CD14-positive monocyte (primary cell): ENCODE results near the gene LRRD1. TPM values are rescaled to one million over a fixed set of nuclear protein-coding genes. Genes with fewer than 3 reads are reported as not detected.

Experiments
- DNase-seq, 3 donors: peaks; one replicate each; pipeline ENCODE4 v3.0.0-alpha.2; 2011 to 2022
- H2AFZ ChIP-seq: 2 replicates; pipeline ENCODE4 v1.6.0; 2012; ENCODE audit warnings: mild to moderate bottlenecking, low read depth, low read length, inconsistent platforms; ENCODE audit not compliant: insufficient read depth, poor library complexity, severe bottlenecking
- H3K27ac ChIP-seq, 2 donors: 1 replicate in 1 of 2; 2 replicates in 1 of 2; pipeline ENCODE4 v1.5.1; 2012 to 2013; ENCODE audit warnings: low read length in 2 of 2, control low read depth in 1 of 2, inconsistent platforms in 1 of 2, low read depth in 1 of 2, mild to moderate bottlenecking in 1 of 2
- H3K27me3 ChIP-seq, 2 donors: one replicate each; pipeline versions ENCODE4 v1.6.0 to v1.6.1; 2011 to 2013; ENCODE audit warnings: low read length in 2 of 2; ENCODE audit not compliant: control insufficient read depth in 2 of 2, insufficient read depth in 2 of 2
- H3K36me3 ChIP-seq, 2 donors: replicated peaks in 1 of 2; 1 replicate in 1 of 2; 2 replicates in 1 of 2; pipeline versions ENCODE4 v1.5.1 to v1.6.1; 2012 to 2013; ENCODE audit warnings: low read length in 2 of 2, control low read depth in 1 of 2, inconsistent platforms in 1 of 2, mild to moderate bottlenecking in 1 of 2; ENCODE audit not compliant: insufficient read depth in 2 of 2, control insufficient read depth in 1 of 2
- H3K4me1 ChIP-seq, 2 donors: 1 replicate in 1 of 2; 2 replicates in 1 of 2; pipeline versions ENCODE4 v1.5.1 to v1.6.1; 2012 to 2013; ENCODE audit warnings: low read length in 2 of 2, control low read depth in 1 of 2, inconsistent platforms in 1 of 2, mild to moderate bottlenecking in 1 of 2, moderate library complexity in 1 of 2; ENCODE audit not compliant: insufficient read depth in 2 of 2, control insufficient read depth in 1 of 2
- H3K4me2 ChIP-seq: replicated peaks from 2 replicates; pipeline ENCODE3; 2012; ENCODE audit warnings: low read length, moderate library complexity, mild to moderate bottlenecking; ENCODE audit not compliant: poor library complexity, severe bottlenecking; ENCODE audit errors: extremely low read depth
- H3K4me3 ChIP-seq, 3 experiments: fragments of 200-600 bp in 1 of 3; sonication (generic) in 1 of 3; replicated peaks in 1 of 3; 1 replicate in 2 of 3; 2 replicates in 1 of 3; pipeline ENCODE4 v1.5.1; 2011 to 2013; ENCODE audit warnings: low read length in 3 of 3, mild to moderate bottlenecking in 3 of 3, control low read depth in 2 of 3, low read depth in 2 of 3, inconsistent platforms in 1 of 3, moderate library complexity in 1 of 3
- H3K79me2 ChIP-seq: 2 replicates; pipeline ENCODE4 v1.6.0; 2012; ENCODE audit warnings: mild to moderate bottlenecking, control low read depth, inconsistent platforms, low read length, moderate library complexity; ENCODE audit not compliant: insufficient read depth
- H3K9ac ChIP-seq: 2 replicates; pipeline ENCODE4 v1.6.0; 2017; ENCODE audit warnings: low read length, mild to moderate bottlenecking; ENCODE audit not compliant: insufficient read depth, poor library complexity, severe bottlenecking
- H3K9me3 ChIP-seq, 2 donors: replicated peaks in 1 of 2; 1 replicate in 1 of 2; 2 replicates in 1 of 2; pipeline versions ENCODE4 v1.5.1 to v1.6.1; 2012 to 2013; ENCODE audit warnings: low read length in 2 of 2, control low read depth in 1 of 2; ENCODE audit not compliant: control insufficient read depth in 1 of 2, insufficient read depth in 1 of 2
- H4K20me1 ChIP-seq: 2 replicates; pipeline ENCODE4 v1.6.0; 2012; ENCODE audit warnings: mild to moderate bottlenecking, low read length, control low read depth, moderate library complexity; ENCODE audit not compliant: insufficient read depth
- H3K27ac Mint-ChIP-seq, 7 donors: one replicate each; pipeline ENCODE4 v1.8.0; 2020; ENCODE audit warnings: mild to moderate bottlenecking in 7 of 7, mixed read lengths in 7 of 7, moderate library complexity in 6 of 7, inconsistent platforms in 2 of 7
- H3K27me3 Mint-ChIP-seq, 3 donors: one replicate each; pipeline ENCODE4 v1.8.0; 2021 to 2022; ENCODE audit warnings: low read depth in 3 of 3, mild to moderate bottlenecking in 3 of 3, mixed read lengths in 3 of 3, moderate library complexity in 3 of 3, inconsistent platforms in 1 of 3
- H3K36me3 Mint-ChIP-seq, 2 donors: one replicate each; pipeline ENCODE4 v1.8.0; 2020; ENCODE audit warnings: mixed read lengths in 2 of 2, inconsistent platforms in 1 of 2, mild to moderate bottlenecking in 1 of 2
- H3K4me1 Mint-ChIP-seq: one replicate; pipeline ENCODE4 v1.8.0; 2020; ENCODE audit warnings: mild to moderate bottlenecking, mixed read lengths
- H3K4me3 Mint-ChIP-seq, 2 donors: one replicate each; pipeline ENCODE4 v1.8.0; 2020; ENCODE audit warnings: mild to moderate bottlenecking in 2 of 2, mixed read lengths in 2 of 2, moderate library complexity in 1 of 2
- H3K9me3 Mint-ChIP-seq, 7 donors: one replicate each; pipeline ENCODE4 v1.8.0; 2020 to 2022; ENCODE audit warnings: mixed read lengths in 7 of 7, mild to moderate bottlenecking in 6 of 7, moderate library complexity in 6 of 7, inconsistent platforms in 2 of 7
- WGBS: methylation state at CpG from one replicate; pipeline ENCODE4 v1.1.5; 2013; ENCODE audit warnings: missing lambda C conversion rate; ENCODE audit not compliant: insufficient coverage; 5-methylcytosine and 5-hydroxymethylcytosine counted together
- intact Hi-C, 2 donors: fragments of 100-400 bp; cut with micrococcal nuclease; formaldehyde crosslinking; loops; one replicate each; pipeline versions ENCODE4 v1.15.0 to v1.15.1; 2023
- polyA plus RNA-seq, 3 donors: library from polyadenylated mRNA; depleted of rRNA in 1 of 3; unstranded in 2 of 3; stranded (reverse) in 1 of 3; fragments of 300-500 nt in 2 of 3; fragments of >200 nt in 1 of 3; fragmentation: Illumina TruSeq in 2 of 3; gene quantifications; 1 replicate in 2 of 3; 2 replicates in 1 of 3; pipeline ENCODE4 v1.2.3, GENCODE V29; 2012 to 2021
- TF ChIP-seq, protein P1 (sequence below): fragments of 200-600 bp; IDR thresholded peaks from one replicate; pipeline ENCODE4 v1.8.0; 2022; ENCODE audit warnings: antibody characterized with exemption, mild to moderate bottlenecking

Gene LRRD1
- polyA plus RNA-seq, 3 donors: not detected

DNA sequence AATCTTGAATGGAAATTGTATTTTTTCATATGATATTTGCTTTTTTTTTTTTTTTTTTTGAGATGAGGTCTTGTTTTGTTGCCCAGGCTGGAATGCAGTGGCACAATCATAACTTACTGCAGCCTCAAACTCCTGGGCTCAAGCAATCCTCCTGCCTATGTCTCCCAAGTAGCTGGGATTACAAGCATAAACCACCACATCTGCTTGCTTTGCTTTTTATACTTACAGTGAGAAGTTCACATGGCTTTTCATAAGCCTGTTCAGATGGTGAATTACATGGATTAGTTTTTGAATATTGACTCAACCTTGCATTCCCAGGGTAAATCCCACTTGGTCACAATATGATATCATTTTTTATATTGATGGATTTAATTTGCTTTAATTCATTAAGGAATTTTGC is 22.0 kb downstream of the LRRD1 start:
- H3K27ac ChIP-seq: no peak overlapping the region
- H3K27me3 ChIP-seq: no peaks in the 10 kb centered on the region
- peaks cover 1 to 5% (median 2%) of the 10 kb centered on the region in 3 donors for H3K27me3 Mint-ChIP-seq
- no peak overlapping the region for H3K4me2 ChIP-seq
- no peaks in the 10 kb centered on the region for H3K36me3 ChIP-seq
- no peak overlapping the region for H3K4me3 ChIP-seq
- no peak overlapping the region for H2AFZ ChIP-seq
- TF ChIP-seq, protein P1, sequence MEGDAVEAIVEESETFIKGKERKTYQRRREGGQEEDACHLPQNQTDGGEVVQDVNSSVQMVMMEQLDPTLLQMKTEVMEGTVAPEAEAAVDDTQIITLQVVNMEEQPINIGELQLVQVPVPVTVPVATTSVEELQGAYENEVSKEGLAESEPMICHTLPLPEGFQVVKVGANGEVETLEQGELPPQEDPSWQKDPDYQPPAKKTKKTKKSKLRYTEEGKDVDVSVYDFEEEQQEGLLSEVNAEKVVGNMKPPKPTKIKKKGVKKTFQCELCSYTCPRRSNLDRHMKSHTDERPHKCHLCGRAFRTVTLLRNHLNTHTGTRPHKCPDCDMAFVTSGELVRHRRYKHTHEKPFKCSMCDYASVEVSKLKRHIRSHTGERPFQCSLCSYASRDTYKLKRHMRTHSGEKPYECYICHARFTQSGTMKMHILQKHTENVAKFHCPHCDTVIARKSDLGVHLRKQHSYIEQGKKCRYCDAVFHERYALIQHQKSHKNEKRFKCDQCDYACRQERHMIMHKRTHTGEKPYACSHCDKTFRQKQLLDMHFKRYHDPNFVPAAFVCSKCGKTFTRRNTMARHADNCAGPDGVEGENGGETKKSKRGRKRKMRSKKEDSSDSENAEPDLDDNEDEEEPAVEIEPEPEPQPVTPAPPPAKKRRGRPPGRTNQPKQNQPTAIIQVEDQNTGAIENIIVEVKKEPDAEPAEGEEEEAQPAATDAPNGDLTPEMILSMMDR: no peak
- no peaks in the 10 kb centered on the region for H3K9me3 Mint-ChIP-seq
- no peak for DNase-seq
- no peak overlapping the region for H3K4me3 Mint-ChIP-seq
- no peak overlapping the region for H3K9ac ChIP-seq
- no peaks in the 10 kb centered on the region for H4K20me1 ChIP-seq
- no peaks in the 10 kb centered on the region for H3K36me3 Mint-ChIP-seq
- no peaks in the 10 kb centered on the region for H3K4me1 ChIP-seq
- intact Hi-C loops: no loop called here
- no peaks in the 10 kb centered on the region for H3K9me3 ChIP-seq
- H3K4me1 Mint-ChIP-seq: no peaks in the 10 kb centered on the region
- H3K79me2 ChIP-seq: no peaks in the 10 kb centered on the region
- H3K27ac Mint-ChIP-seq: no peak overlapping the region

DNA sequence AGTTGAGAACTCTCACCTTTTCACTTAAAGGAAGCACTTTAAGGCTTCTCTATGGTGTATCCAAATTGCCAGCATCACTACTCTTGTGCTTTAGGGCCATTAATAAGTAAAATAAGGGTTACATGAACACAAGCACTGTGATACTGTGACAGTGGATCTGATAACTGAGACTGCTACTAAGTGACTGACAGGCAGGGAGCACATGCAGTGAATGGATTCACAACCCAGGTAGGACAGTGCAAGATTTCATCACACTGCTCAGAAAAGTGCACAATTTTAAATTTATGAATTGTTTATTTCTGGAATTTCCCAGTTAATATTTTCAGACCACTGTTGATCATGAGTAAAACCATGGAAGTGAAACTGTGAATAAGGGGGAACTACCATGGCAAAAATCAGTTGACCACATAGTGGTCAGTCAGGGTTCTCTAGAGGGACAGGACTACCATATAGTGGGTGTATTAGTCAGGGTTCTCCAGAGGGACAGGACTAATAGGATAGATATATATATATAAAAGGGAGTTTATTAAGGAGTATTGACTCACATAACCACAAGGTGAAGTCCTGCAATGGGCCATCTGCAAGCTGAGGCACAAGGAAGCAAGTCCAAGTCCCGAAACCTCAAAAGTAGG is 23.7 kb downstream of the LRRD1 start:
- H3K9me3 Mint-ChIP-seq: no peaks in the 10 kb centered on the region
- Histone ChIP-seq H3K4me3 (no peak overlapping the region), H3K27ac (no peak overlapping the region), H3K9ac (no peak overlapping the region), H3K36me3 (no peaks in the 10 kb centered on the region), H3K4me2 (no peak overlapping the region), H3K79me2 (no peaks in the 10 kb centered on the region), H3K27me3 (no peaks in the 10 kb centered on the region), H4K20me1 (no peaks in the 10 kb centered on the region), H3K9me3 (no peaks in the 10 kb centered on the region), H2AFZ (no peak overlapping the region), H3K4me1 (no peaks in the 10 kb centered on the region)
- peak in 1 of 3 donors; percentile 34 for DNase-seq
- intact Hi-C loops: no loop called here
- TF ChIP-seq, protein P1: no peak
- WGBS: 100% methylated on average over 1 of the region's 1 CpG
- no peaks in the 10 kb centered on the region for H3K36me3 Mint-ChIP-seq
- H3K27ac Mint-ChIP-seq: no peak overlapping the region
- peaks cover 0 to 2% (median 1%) of the 10 kb centered on the region in 3 donors for H3K27me3 Mint-ChIP-seq
- H3K4me3 Mint-ChIP-seq: no peak overlapping the region
- H3K4me1 Mint-ChIP-seq: no peaks in the 10 kb centered on the region
